ENCODE results near the gene FBXO31.

Gene FBXO31

GRCh38 chr16:87303962-87304521, 79.5 kb downstream of the FBXO31 start:
- Histone ChIP-seq H3K4me1 (ENCODE audit: low read length) (no peaks in the 10 kb centered on the region), H2AFZ (ENCODE audit: low read length) (no peak overlapping the region), H3K9me2 (replicated peaks; ENCODE audit: insufficient read depth, low read length) (no peaks in the 10 kb centered on the region), H3K9me3 (replicated peaks; ENCODE audit: insufficient read depth, low read length) (no peaks in the 10 kb centered on the region), H3F3A (ENCODE audit: insufficient read depth, low read length) (no peaks in the 10 kb centered on the region), H3K36me3 (replicated peaks; ENCODE audit: insufficient read depth, low read length) (no peaks in the 10 kb centered on the region), H3K4me2 (ENCODE audit: low read depth, low read length) (no peak overlapping the region), H3K79me2 (ENCODE audit: low read length) (no peaks in the 10 kb centered on the region), H4K20me1 (ENCODE audit: insufficient read depth, low read length) (no peaks in the 10 kb centered on the region), H3K27me3 (replicated peaks; ENCODE audit: insufficient read depth, low read length) (no peaks in the 10 kb centered on the region), H3K4me3 (ENCODE audit: low read length) (no peak overlapping the region), H3K27ac (ENCODE audit: low read length) (no peak overlapping the region), H3K9ac (ENCODE audit: low read length) (no peak overlapping the region)
- no peak for DNase-seq
- no peak for TF ChIP-seq CTCF (IDR thresholded peaks at IDR 0.05; ENCODE audit: low read length)

- H3K9ac ChIP-seq (ENCODE audit: low read length): no peak overlapping the region
- H3F3A ChIP-seq (ENCODE audit: insufficient read depth, low read length): no peaks in the 10 kb centered on the region
- no peak overlapping the region for H3K27ac ChIP-seq (ENCODE audit: low read length)
- H3K79me2 ChIP-seq (ENCODE audit: low read length): no peaks in the 10 kb centered on the region
- no peaks in the 10 kb centered on the region for H4K20me1 ChIP-seq (ENCODE audit: insufficient read depth, low read length)
- H3K9me2 ChIP-seq (replicated peaks; ENCODE audit: insufficient read depth, low read length): no peaks in the 10 kb centered on the region
- no peaks in the 10 kb centered on the region for H3K27me3 ChIP-seq (replicated peaks; ENCODE audit: insufficient read depth, low read length)
- H3K4me1 ChIP-seq (ENCODE audit: low read length): no peaks in the 10 kb centered on the region
- H3K9me3 ChIP-seq (replicated peaks; ENCODE audit: insufficient read depth, low read length): no peaks in the 10 kb centered on the region
- no peaks in the 10 kb centered on the region for H3K36me3 ChIP-seq (replicated peaks; ENCODE audit: insufficient read depth, low read length)
- TF ChIP-seq EZH2 (optimal IDR thresholded peaks at IDR 0.05; ENCODE audit: low read depth, low read length): no peak
- no peak overlapping the region for H3K4me3 ChIP-seq (ENCODE audit: low read length)
- no peak overlapping the region for H2AFZ ChIP-seq (ENCODE audit: low read length)
- no peak overlapping the region for H3K4me2 ChIP-seq (ENCODE audit: low read depth, low read length)
- no peak for DNase-seq
Observed at GRCh38 chr16:87303431-87303930, 80.1 kb downstream of the FBXO31 start.

GRCh38 chr16:87298857-87299465, 84.6 kb downstream of the FBXO31 start:
- TF ChIP-seq EZH2 (optimal IDR thresholded peaks at IDR 0.05; ENCODE audit: low read depth, low read length): no peak
- no peak for TF ChIP-seq EZH2phosphoT487 (IDR thresholded peaks at IDR 0.05; ENCODE audit: low read length)
- TF ChIP-seq CTCF (IDR thresholded peaks at IDR 0.05; ENCODE audit: low read length): no peak
- Histone ChIP-seq H3K9me2 (replicated peaks; ENCODE audit: insufficient read depth, low read length) (no peaks in the 10 kb centered on the region), H3K9ac (ENCODE audit: low read length) (no peak overlapping the region), H3F3A (ENCODE audit: insufficient read depth, low read length) (no peaks in the 10 kb centered on the region), H3K4me1 (ENCODE audit: low read length) (no peaks in the 10 kb centered on the region), H3K4me2 (ENCODE audit: low read depth, low read length) (no peak overlapping the region), H3K9me3 (replicated peaks; ENCODE audit: insufficient read depth, low read length) (no peaks in the 10 kb centered on the region), H3K27me3 (replicated peaks; ENCODE audit: insufficient read depth, low read length) (no peaks in the 10 kb centered on the region), H3K4me3 (ENCODE audit: low read length) (no peak overlapping the region), H4K20me1 (ENCODE audit: insufficient read depth, low read length) (no peaks in the 10 kb centered on the region), H3K27ac (ENCODE audit: low read length) (no peak overlapping the region), H3K36me3 (replicated peaks; ENCODE audit: insufficient read depth, low read length) (no peaks in the 10 kb centered on the region), H3K79me2 (ENCODE audit: low read length) (no peaks in the 10 kb centered on the region), H2AFZ (ENCODE audit: low read length) (no peak overlapping the region)
- no peak for DNase-seq

GRCh38 chr16:87297918-87298631, 85.5 kb downstream of the FBXO31 start:
- H3F3A ChIP-seq (ENCODE audit: insufficient read depth, low read length): no peaks in the 10 kb centered on the region
- no peaks in the 10 kb centered on the region for H3K4me1 ChIP-seq (ENCODE audit: low read length)
- no peak overlapping the region for H3K27ac ChIP-seq (ENCODE audit: low read length)
- H3K36me3 ChIP-seq (replicated peaks; ENCODE audit: insufficient read depth, low read length): no peaks in the 10 kb centered on the region
- H3K9me2 ChIP-seq (replicated peaks; ENCODE audit: insufficient read depth, low read length): no peaks in the 10 kb centered on the region
- H3K9me3 ChIP-seq (replicated peaks; ENCODE audit: insufficient read depth, low read length): no peaks in the 10 kb centered on the region
- no peak overlapping the region for H3K9ac ChIP-seq (ENCODE audit: low read length)
- H3K79me2 ChIP-seq (ENCODE audit: low read length): no peaks in the 10 kb centered on the region
- H3K27me3 ChIP-seq (replicated peaks; ENCODE audit: insufficient read depth, low read length): no peaks in the 10 kb centered on the region
- H3K4me3 ChIP-seq (ENCODE audit: low read length): no peak overlapping the region
- H4K20me1 ChIP-seq (ENCODE audit: insufficient read depth, low read length): no peaks in the 10 kb centered on the region
- H3K4me2 ChIP-seq (ENCODE audit: low read depth, low read length): no peak overlapping the region
- no peak for DNase-seq
- peak; percentile 27 for TF ChIP-seq CTCF (IDR thresholded peaks at IDR 0.05; ENCODE audit: low read length)
- TF ChIP-seq EZH2 (optimal IDR thresholded peaks at IDR 0.05; ENCODE audit: low read depth, low read length): no peak
- H2AFZ ChIP-seq (ENCODE audit: low read length): no peak overlapping the region

Data from MM.1S (cell line).